ENCODE measurements around the gene ANAPC5. TPM values are rescaled to one million over a fixed set of nuclear protein-coding genes. Genes with fewer than 3 reads are reported as not detected.

The ANAPC5 gene
- total and polyA plus RNA-seq, 2 donors = 119 to 173 TPM

DNA sequence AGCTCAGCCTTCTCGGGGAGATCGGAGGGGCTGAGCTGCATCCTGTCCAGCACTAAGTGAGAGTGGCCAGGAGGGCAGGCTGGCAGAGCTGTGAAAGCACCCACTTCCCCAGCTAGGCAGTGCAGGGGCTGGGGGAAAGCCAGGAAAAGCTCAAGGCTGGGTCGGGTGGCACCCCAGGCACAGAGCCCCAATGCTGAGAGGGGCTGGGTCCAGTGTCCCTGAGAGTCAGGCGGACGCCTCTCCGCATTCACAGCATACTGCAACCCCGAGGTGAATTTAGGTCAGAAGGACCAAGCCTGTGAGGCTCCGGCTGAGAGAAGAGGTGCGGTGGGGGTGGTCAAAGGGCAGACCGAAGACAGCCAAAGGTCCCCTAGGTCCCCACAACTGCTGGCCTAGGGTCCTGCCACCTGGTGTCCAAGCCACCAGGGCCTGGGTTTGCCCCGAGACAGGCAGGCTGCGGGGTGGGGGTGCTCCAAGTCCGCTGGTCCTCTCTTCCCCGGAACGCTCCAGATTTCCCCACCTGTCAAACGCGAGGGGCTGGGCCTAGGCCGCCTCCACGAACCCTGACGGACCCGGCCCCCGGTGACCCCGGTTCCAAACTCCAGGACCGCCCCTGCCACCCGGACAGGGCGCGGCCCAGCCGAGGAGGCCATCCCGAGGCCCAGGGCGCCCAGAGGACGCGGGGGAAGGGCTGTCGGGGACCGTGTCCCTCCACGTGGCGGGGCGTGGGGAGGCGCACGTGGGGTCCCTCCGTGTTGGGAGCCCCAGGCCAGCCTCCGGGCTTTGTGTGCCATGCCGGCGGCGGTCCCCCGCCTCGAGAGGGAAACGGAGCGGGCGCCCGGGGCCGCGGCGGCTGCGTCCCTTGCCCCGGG, 56.2 kb downstream of the ANAPC5 start:
- DNase-seq (ENCODE audit: low read depth in 6 of 9, low spot score in 9 of 9) = peak in 6 of 9 donors; percentile 4 to 50 (median 10)
- peaks cover 8 to 23% of the 10 kb centered on the region in 2 donors for H3K4me1 ChIP-seq (ENCODE audit: control insufficient read depth in 2 of 2, insufficient read depth in 2 of 2, low read length in 2 of 2)
- H3K4me3 ChIP-seq (ENCODE audit: low read length in 2 of 2) = peak overlapping the region; percentile 74 to 87
- peak overlapping the region in 1 of 2 donors; percentile 81 for H3K27ac ChIP-seq (ENCODE audit: low read depth in 1 of 2, low read length in 1 of 2)
- H3K9me3 ChIP-seq (ENCODE audit: control insufficient read depth in 2 of 2, insufficient read depth in 1 of 2, low read length in 1 of 2) = no peaks in the 10 kb centered on the region
- peaks cover 4 to 9% of the 10 kb centered on the region in 2 donors for H3K36me3 ChIP-seq (ENCODE audit: control insufficient read depth in 2 of 2, insufficient read depth in 2 of 2, low read length in 1 of 2)
- peaks cover 0 to 2% of the 10 kb centered on the region in 2 donors for H3K27me3 ChIP-seq (ENCODE audit: control insufficient read depth in 2 of 2, insufficient read depth in 1 of 2, low read length in 1 of 2)
- WGBS = 1% methylated on average over 55 of the region's 55 CpGs

DNA sequence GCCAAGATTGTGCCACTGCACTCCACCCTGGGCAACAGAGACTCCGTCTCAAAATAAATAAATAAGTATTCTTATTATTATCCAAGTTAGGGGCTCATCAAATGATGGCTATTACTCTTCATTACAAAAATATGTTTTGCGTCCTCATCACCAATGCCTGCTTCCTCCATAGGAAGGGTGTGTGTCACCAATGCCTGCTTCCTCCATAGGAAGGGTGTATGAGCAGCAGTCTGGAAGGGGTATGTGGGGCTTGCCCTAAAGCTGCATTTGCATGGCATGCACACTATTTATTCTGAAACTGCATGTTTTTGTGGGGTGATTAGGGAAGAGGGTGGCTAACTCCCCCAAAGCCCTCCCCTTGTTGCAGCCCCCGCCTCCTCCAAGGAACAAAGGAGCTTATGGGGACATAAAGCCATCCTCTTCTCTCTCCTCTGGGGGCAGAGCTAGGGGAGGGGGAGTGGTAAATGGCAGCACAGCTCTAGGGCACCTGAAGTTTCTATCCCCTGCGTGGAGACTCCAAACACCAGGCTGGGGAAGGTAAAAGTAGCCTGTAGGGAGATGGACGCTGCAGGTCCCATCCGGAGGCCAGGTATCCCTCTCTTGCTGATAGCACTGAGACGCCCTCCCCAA, 57.0 kb downstream of the ANAPC5 start:
- H3K27me3 ChIP-seq (ENCODE audit: control insufficient read depth in 2 of 2, insufficient read depth in 1 of 2, low read length in 1 of 2) = peaks cover 0 to 2% of the 10 kb centered on the region in 2 donors
- WGBS = 39% methylated on average over 7 of the region's 7 CpGs
- peaks cover 8 to 23% of the 10 kb centered on the region in 2 donors for H3K4me1 ChIP-seq (ENCODE audit: control insufficient read depth in 2 of 2, insufficient read depth in 2 of 2, low read length in 2 of 2)
- peak overlapping the region in 1 of 2 donors; percentile 60 for H3K27ac ChIP-seq (ENCODE audit: low read depth in 1 of 2, low read length in 1 of 2)
- DNase-seq (ENCODE audit: low read depth in 6 of 9, low spot score in 9 of 9) = peak in 5 of 9 donors; percentile 13 to 47 (median 15)
- no peaks in the 10 kb centered on the region for H3K9me3 ChIP-seq (ENCODE audit: control insufficient read depth in 2 of 2, insufficient read depth in 1 of 2, low read length in 1 of 2)
- H3K36me3 ChIP-seq (ENCODE audit: control insufficient read depth in 2 of 2, insufficient read depth in 2 of 2, low read length in 1 of 2) = peaks cover 4 to 10% of the 10 kb centered on the region in 2 donors
- H3K4me3 ChIP-seq (ENCODE audit: low read length in 2 of 2) = peak overlapping the region; percentile 74 to 87

DNA sequence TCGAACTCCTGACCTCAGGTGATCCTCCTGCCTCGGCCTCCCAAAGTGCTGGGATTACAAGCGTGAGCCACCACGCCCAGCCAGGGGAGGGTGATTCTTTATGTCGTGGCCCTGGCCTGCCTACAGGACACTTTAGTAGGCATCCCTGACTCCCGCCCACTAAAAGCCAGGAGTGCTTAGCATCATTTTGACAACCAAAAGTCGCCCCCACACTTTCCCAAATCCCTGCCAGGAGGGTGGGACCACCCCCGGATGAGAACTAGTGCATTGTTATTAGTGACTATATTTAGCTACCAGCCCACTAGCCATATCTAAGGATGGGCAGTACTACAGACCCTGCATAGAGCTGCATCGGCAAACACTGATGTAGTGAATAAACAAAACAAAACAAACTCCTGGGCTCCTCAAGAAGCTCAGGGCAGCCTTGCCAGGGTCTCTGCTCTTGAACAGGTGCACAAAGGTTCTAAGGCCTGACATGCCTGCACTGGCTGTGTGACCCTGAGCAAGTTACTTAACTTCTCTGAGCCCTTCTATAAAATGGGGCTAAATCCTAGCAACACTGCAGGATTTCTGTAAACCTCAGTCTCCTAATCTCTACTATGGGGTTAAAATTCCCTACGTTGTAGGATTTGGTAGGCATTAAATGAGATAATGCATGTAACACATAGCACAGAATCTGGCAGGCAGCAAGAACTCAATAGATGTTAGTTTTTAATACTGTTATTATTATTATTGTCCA, 57.9 kb downstream of the ANAPC5 start:
- Histone ChIP-seq H3K27me3 (ENCODE audit: control insufficient read depth in 2 of 2, insufficient read depth in 1 of 2, low read length in 1 of 2) (peaks cover 0 to 2% of the 10 kb centered on the region in 2 donors), H3K4me3 (ENCODE audit: low read length in 2 of 2) (no peak overlapping the region), H3K9me3 (ENCODE audit: control insufficient read depth in 2 of 2, insufficient read depth in 1 of 2, low read length in 1 of 2) (no peaks in the 10 kb centered on the region), H3K36me3 (ENCODE audit: control insufficient read depth in 2 of 2, insufficient read depth in 2 of 2, low read length in 1 of 2) (peaks cover 4 to 10% of the 10 kb centered on the region in 2 donors), H3K27ac (ENCODE audit: low read depth in 1 of 2, low read length in 1 of 2) (no peak overlapping the region), H3K4me1 (ENCODE audit: control insufficient read depth in 2 of 2, insufficient read depth in 2 of 2, low read length in 2 of 2) (peaks cover 8 to 23% of the 10 kb centered on the region in 2 donors)
- no peak for DNase-seq (ENCODE audit: low read depth in 6 of 9, low spot score in 9 of 9)
- WGBS = 92% methylated on average over 10 of the region's 10 CpGs

DNA sequence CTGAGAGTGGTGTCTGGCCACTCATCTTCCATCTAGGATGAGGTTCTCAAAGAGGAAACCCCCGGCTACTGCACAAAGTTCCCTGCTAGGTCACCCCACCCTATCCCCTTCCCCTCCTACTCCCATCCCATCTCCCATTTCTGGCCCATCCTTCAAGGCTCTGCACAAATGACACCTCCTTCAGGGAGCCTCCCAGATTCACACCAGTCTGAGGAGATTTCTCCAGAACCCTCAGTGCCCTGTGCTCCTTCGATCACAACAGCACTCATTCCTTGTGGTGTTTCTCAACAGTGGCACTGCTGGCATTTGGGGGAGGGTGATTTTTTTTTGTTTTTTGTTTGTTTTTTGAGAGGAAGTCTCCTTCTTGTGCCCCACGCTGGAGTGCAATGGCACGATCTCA, 58.6 kb downstream of the ANAPC5 start:
- H3K4me1 ChIP-seq (ENCODE audit: control insufficient read depth in 2 of 2, insufficient read depth in 2 of 2, low read length in 2 of 2) = peaks cover 9 to 23% of the 10 kb centered on the region in 2 donors

DNA sequence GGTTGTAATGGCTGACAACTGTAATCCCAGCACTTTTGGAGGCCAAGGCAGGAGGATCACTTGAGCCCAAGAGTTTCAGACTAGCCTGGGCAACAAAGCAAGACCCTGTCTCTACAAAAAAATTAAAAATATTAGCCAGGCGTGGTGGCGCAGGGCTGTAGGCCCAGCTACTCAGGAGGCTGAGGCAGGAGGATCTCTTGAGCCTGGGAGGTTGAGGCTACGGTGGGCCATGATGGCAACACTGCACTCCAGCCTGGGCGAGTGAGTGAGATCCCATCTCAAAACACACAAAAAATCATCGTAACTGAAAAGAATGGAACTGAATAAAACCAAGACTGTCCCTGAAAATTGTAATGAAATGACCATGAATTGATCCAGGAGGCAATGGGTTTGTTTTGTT, 61.8 kb downstream of the ANAPC5 start:
- H3K36me3 ChIP-seq (ENCODE audit: control insufficient read depth in 2 of 2, insufficient read depth in 2 of 2, low read length in 1 of 2) = peaks cover 4 to 10% of the 10 kb centered on the region in 2 donors
- H3K27ac ChIP-seq (ENCODE audit: low read depth in 1 of 2, low read length in 1 of 2) = no peak overlapping the region
- DNase-seq (ENCODE audit: low read depth in 6 of 9, low spot score in 9 of 9) = no peak
- no peak overlapping the region for H3K4me3 ChIP-seq (ENCODE audit: low read length in 2 of 2)
- 99% methylated on average over 5 of the region's 5 CpGs for WGBS
- no peaks in the 10 kb centered on the region for H3K9me3 ChIP-seq (ENCODE audit: control insufficient read depth in 2 of 2, insufficient read depth in 1 of 2, low read length in 1 of 2)
- H3K27me3 ChIP-seq (ENCODE audit: control insufficient read depth in 2 of 2, insufficient read depth in 1 of 2, low read length in 1 of 2) = no peaks in the 10 kb centered on the region
- peaks cover 7 to 12% of the 10 kb centered on the region in 2 donors for H3K4me1 ChIP-seq (ENCODE audit: control insufficient read depth in 2 of 2, insufficient read depth in 2 of 2, low read length in 2 of 2)

More for the DNA sequence above, 58.6 kb downstream of the ANAPC5 start:
- WGBS = 98% methylated on average over 4 of the region's 4 CpGs
- peaks cover 4 to 10% of the 10 kb centered on the region in 2 donors for H3K36me3 ChIP-seq (ENCODE audit: control insufficient read depth in 2 of 2, insufficient read depth in 2 of 2, low read length in 1 of 2)
- H3K4me3 ChIP-seq (ENCODE audit: low read length in 2 of 2) = no peak overlapping the region
- H3K27ac ChIP-seq (ENCODE audit: low read depth in 1 of 2, low read length in 1 of 2) = no peak overlapping the region
- H3K27me3 ChIP-seq (ENCODE audit: control insufficient read depth in 2 of 2, insufficient read depth in 1 of 2, low read length in 1 of 2) = peaks cover 0 to 2% of the 10 kb centered on the region in 2 donors
- no peaks in the 10 kb centered on the region for H3K9me3 ChIP-seq (ENCODE audit: control insufficient read depth in 2 of 2, insufficient read depth in 1 of 2, low read length in 1 of 2)
- DNase-seq (ENCODE audit: low read depth in 6 of 9, low spot score in 9 of 9) = no peak

DNA sequence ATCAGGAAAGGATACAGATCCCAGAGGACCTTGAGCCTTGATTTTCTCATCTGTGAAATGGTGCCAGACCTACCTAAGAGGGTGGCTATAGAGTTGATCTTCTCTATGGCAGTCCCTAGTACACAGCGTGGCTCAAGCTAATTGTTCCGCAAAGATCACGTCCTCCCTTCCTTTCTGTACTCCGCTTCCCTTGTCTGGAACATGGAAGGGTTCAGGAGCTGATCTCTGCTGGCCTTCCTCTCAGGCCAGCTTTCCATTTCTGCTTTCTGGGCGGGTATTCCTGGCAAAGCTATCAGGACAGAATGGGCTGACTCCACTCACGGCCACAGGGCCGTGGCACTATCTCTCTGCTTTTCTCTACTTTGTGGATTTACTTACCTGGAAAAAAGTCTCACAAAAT, 62.2 kb downstream of the ANAPC5 start:
- DNase-seq (ENCODE audit: low read depth in 6 of 9, low spot score in 9 of 9) = no peak
- Histone ChIP-seq H3K27ac (ENCODE audit: low read depth in 1 of 2, low read length in 1 of 2) (no peak overlapping the region), H3K9me3 (ENCODE audit: control insufficient read depth in 2 of 2, insufficient read depth in 1 of 2, low read length in 1 of 2) (no peaks in the 10 kb centered on the region), H3K4me3 (ENCODE audit: low read length in 2 of 2) (no peak overlapping the region), H3K4me1 (ENCODE audit: control insufficient read depth in 2 of 2, insufficient read depth in 2 of 2, low read length in 2 of 2) (peaks cover 5 to 8% of the 10 kb centered on the region in 2 donors), H3K27me3 (ENCODE audit: control insufficient read depth in 2 of 2, insufficient read depth in 1 of 2, low read length in 1 of 2) (no peaks in the 10 kb centered on the region), H3K36me3 (ENCODE audit: control insufficient read depth in 2 of 2, insufficient read depth in 2 of 2, low read length in 1 of 2) (peaks cover 4 to 10% of the 10 kb centered on the region in 2 donors)
- 98% methylated on average over 7 of the region's 7 CpGs for WGBS

DNA sequence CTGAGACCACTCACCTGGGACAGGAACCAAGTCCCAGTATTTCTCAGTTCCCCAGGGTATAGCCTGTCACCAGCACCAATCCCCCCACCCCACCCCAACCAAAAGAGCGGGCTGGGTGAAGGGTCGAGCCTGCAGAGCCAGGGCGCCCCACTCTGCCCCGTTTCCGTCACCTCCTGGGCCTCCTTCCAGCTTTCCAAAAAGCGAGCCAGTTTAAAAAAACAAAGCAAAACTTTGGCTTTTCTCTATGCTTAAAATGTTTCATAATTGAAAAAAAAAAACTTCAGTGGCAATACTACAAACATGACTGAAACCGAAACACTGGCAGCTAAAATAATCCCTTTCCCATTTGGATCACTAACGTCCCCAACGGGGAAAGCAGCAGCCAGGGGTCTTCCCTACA, 63.2 kb downstream of the ANAPC5 start:
- no peaks in the 10 kb centered on the region for H3K27me3 ChIP-seq (ENCODE audit: control insufficient read depth in 2 of 2, insufficient read depth in 1 of 2, low read length in 1 of 2)
- WGBS = 85% methylated on average over 9 of the region's 9 CpGs
- peaks cover 4 to 10% of the 10 kb centered on the region in 2 donors for H3K36me3 ChIP-seq (ENCODE audit: control insufficient read depth in 2 of 2, insufficient read depth in 2 of 2, low read length in 1 of 2)
- no peaks in the 10 kb centered on the region for H3K9me3 ChIP-seq (ENCODE audit: control insufficient read depth in 2 of 2, insufficient read depth in 1 of 2, low read length in 1 of 2)
- H3K27ac ChIP-seq (ENCODE audit: low read depth in 1 of 2, low read length in 1 of 2) = no peak overlapping the region
- no peak overlapping the region for H3K4me3 ChIP-seq (ENCODE audit: low read length in 2 of 2)
- no peak for DNase-seq (ENCODE audit: low read depth in 6 of 9, low spot score in 9 of 9)
- peaks cover 5 to 8% of the 10 kb centered on the region in 2 donors for H3K4me1 ChIP-seq (ENCODE audit: control insufficient read depth in 2 of 2, insufficient read depth in 2 of 2, low read length in 2 of 2)

DNA sequence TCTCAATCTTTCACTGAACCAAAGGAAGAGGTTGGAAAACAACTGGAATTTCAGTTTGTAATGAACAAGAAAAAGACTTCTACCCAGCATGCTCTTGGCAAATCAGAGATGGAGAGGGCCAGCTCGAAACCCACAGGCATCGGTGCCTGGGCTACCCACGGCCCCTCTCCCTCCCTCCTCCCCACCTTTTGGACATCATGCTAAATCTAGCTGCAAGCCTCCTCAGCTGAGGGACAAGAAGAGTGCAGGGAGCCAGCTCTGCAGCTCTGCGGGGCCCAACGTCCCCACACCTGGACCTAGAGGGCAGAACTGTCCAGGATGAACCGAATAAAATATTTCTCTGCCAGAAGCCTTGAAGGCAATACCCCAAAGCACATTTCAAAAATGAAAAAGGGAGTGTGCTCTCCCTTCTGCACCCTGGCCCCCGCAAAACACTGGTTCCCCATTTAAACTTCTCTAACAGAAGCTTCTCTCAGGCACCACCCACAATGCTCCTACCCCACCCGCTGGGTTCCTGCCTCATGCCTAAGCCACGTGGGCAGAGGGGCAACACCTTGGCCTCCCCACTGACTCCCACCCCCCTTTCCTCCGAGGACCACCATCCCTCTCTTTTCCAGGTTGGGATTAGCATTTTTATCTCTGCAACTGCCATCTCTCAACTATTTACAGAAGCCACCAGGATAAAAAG, 63.9 kb downstream of the ANAPC5 start:
- no peak overlapping the region for H3K4me3 ChIP-seq (ENCODE audit: low read length in 2 of 2)
- WGBS = 39% methylated on average over 10 of the region's 10 CpGs
- H3K36me3 ChIP-seq (ENCODE audit: control insufficient read depth in 2 of 2, insufficient read depth in 2 of 2, low read length in 1 of 2) = peaks cover 4 to 11% of the 10 kb centered on the region in 2 donors
- no peaks in the 10 kb centered on the region for H3K27me3 ChIP-seq (ENCODE audit: control insufficient read depth in 2 of 2, insufficient read depth in 1 of 2, low read length in 1 of 2)
- peak overlapping the region in 1 of 2 donors; percentile 42 for H3K27ac ChIP-seq (ENCODE audit: low read depth in 1 of 2, low read length in 1 of 2)
- H3K9me3 ChIP-seq (ENCODE audit: control insufficient read depth in 2 of 2, insufficient read depth in 1 of 2, low read length in 1 of 2) = no peaks in the 10 kb centered on the region
- H3K4me1 ChIP-seq (ENCODE audit: control insufficient read depth in 2 of 2, insufficient read depth in 2 of 2, low read length in 2 of 2) = peaks cover 5% of the 10 kb centered on the region in 2 donors
- DNase-seq (ENCODE audit: low read depth in 6 of 9, low spot score in 9 of 9) = no peak

Measured in thymus (tissue), 11 donors.